Neural crest cell (in vitro differentiated cells): ENCODE data around the gene AHNAK2. TPM values are rescaled to one million over a fixed set of nuclear protein-coding genes. Genes with fewer than 3 reads are reported as not detected.
"Not testable (repeated sequence)": the region's sequence is repeated elsewhere in the genome, so short reads cannot be mapped to it uniquely, and the experiment has no call there.

ENCODE experiments used
- DNase-seq: peaks from one replicate; pipeline ENCODE4 v3.0.0; 2021; ENCODE audit warnings: low read depth, mixed read lengths, low spot score
- H3K27ac Mint-ChIP-seq: one replicate; pipeline ENCODE4 v1.8.0; 2021; ENCODE audit warnings: mild to moderate bottlenecking, mixed read lengths; ENCODE audit not compliant: unreplicated experiment
- H3K27me3 Mint-ChIP-seq: 2 replicates; pipeline ENCODE4 v1.8.0; 2021; ENCODE audit warnings: low read depth, mild to moderate bottlenecking, mixed read lengths
- H3K36me3 Mint-ChIP-seq: 2 replicates; pipeline ENCODE4 v1.8.0; 2021; ENCODE audit warnings: low read depth, mild to moderate bottlenecking, mixed read lengths
- H3K4me1 Mint-ChIP-seq: 2 replicates; pipeline ENCODE4 v1.8.0; 2021; ENCODE audit warnings: mixed read lengths
- H3K4me3 Mint-ChIP-seq: one replicate; pipeline ENCODE4 v1.8.0; 2021; ENCODE audit warnings: mild to moderate bottlenecking, mixed read lengths
- H3K9me3 Mint-ChIP-seq: 2 replicates; pipeline ENCODE4 v1.8.0; 2021; ENCODE audit warnings: mixed read lengths
- CTCF ChIP-seq: fragments of 200-600 bp; sonication (generic); conservative IDR thresholded peaks from 2 replicates; pipeline ENCODE4 v1.5.0; 2021; ENCODE audit warnings: antibody characterized with exemption, mild to moderate bottlenecking
- total RNA-seq: library from RNA; stranded (reverse); gene quantifications from 2 replicates; pipeline ENCODE4 v1.2.1, GENCODE V29; 2021

Gene AHNAK2
- total RNA-seq, 1 donor from 2014 or later: 1.4 TPM

GRCh38 chr14:104891664-104892530, 86.3 kb downstream of the AHNAK2 start:
- no peak for DNase-seq
- H3K27ac Mint-ChIP-seq: no peak overlapping the region

GRCh38 chr14:104891121-104891551, 87.0 kb downstream of the AHNAK2 start:
- no peak overlapping the region for H3K4me3 Mint-ChIP-seq
- no peak for DNase-seq
- TF ChIP-seq CTCF: no peak
- no peak overlapping the region for H3K27ac Mint-ChIP-seq
- no peaks in the 10 kb centered on the region for H3K36me3 Mint-ChIP-seq
- no peaks in the 10 kb centered on the region for H3K4me1 Mint-ChIP-seq
- no peaks in the 10 kb centered on the region for H3K9me3 Mint-ChIP-seq
- no peaks in the 10 kb centered on the region for H3K27me3 Mint-ChIP-seq

More at GRCh38 chr14:104891664-104892530, 86.3 kb downstream of the AHNAK2 start:
- Mint-ChIP-seq H3K4me1 (peaks cover 5% of the 10 kb centered on the region), H3K36me3 (no peaks in the 10 kb centered on the region), H3K9me3 (no peaks in the 10 kb centered on the region), H3K4me3 (no peak overlapping the region), H3K27me3 (peaks cover 3% of the 10 kb centered on the region)
- no peak for TF ChIP-seq CTCF

GRCh38 chr14:104890292-104890691, 87.9 kb downstream of the AHNAK2 start:
- H3K27ac Mint-ChIP-seq, H3K27me3 Mint-ChIP-seq, H3K36me3 Mint-ChIP-seq, H3K9me3 Mint-ChIP-seq, H3K4me1 Mint-ChIP-seq, H3K4me3 Mint-ChIP-seq, DNase-seq: not testable (repeated sequence)

GRCh38 chr14:104889375-104889757, 88.8 kb downstream of the AHNAK2 start:
- no peak for TF ChIP-seq CTCF

GRCh38 chr14:104888489-104889374, 89.4 kb downstream of the AHNAK2 start:
- no peak overlapping the region for H3K4me3 Mint-ChIP-seq
- no peak overlapping the region for H3K27ac Mint-ChIP-seq
- H3K9me3 Mint-ChIP-seq: no peaks in the 10 kb centered on the region
- no peaks in the 10 kb centered on the region for H3K36me3 Mint-ChIP-seq
- H3K27me3 Mint-ChIP-seq: no peaks in the 10 kb centered on the region
- DNase-seq: no peak
- TF ChIP-seq CTCF: no peak
- no peaks in the 10 kb centered on the region for H3K4me1 Mint-ChIP-seq

More at GRCh38 chr14:104889375-104889757, 88.8 kb downstream of the AHNAK2 start:
- DNase-seq: no peak
- Mint-ChIP-seq H3K9me3 (no peaks in the 10 kb centered on the region), H3K4me3 (no peak overlapping the region), H3K4me1 (no peaks in the 10 kb centered on the region), H3K36me3 (no peaks in the 10 kb centered on the region), H3K27ac (no peak overlapping the region), H3K27me3 (no peaks in the 10 kb centered on the region)
